ENCODE results near the gene SYT1. TPM values are rescaled to one million over a fixed set of nuclear protein-coding genes. Genes with fewer than 3 reads are reported as not detected.

Gene SYT1
- total RNA-seq, 4 donors from 2014 or later, result 1.1 to 3.7 (median 1.9) TPM

DNA sequence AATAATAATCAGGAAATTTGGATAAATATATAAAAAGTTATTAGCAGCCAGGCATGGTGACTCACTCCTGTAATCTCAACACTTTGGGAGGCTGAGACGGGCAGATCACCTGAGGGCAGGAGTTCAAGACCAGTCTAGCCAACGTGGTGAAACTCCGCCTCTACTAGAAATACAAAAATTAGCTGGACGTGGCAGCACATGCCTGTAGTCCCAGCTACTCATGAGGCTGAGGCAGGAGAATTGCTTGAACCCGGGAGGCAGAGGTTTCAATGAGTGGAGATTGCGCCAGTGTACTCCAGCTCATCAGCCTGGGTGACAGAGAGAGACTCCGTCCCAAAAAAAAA is 64.5 kb downstream of the SYT1 start:
- TF ChIP-seq, protein P1, sequence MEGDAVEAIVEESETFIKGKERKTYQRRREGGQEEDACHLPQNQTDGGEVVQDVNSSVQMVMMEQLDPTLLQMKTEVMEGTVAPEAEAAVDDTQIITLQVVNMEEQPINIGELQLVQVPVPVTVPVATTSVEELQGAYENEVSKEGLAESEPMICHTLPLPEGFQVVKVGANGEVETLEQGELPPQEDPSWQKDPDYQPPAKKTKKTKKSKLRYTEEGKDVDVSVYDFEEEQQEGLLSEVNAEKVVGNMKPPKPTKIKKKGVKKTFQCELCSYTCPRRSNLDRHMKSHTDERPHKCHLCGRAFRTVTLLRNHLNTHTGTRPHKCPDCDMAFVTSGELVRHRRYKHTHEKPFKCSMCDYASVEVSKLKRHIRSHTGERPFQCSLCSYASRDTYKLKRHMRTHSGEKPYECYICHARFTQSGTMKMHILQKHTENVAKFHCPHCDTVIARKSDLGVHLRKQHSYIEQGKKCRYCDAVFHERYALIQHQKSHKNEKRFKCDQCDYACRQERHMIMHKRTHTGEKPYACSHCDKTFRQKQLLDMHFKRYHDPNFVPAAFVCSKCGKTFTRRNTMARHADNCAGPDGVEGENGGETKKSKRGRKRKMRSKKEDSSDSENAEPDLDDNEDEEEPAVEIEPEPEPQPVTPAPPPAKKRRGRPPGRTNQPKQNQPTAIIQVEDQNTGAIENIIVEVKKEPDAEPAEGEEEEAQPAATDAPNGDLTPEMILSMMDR (IDR thresholded peaks at IDR 0.05; ENCODE audit: low read depth), result no peak

DNA sequence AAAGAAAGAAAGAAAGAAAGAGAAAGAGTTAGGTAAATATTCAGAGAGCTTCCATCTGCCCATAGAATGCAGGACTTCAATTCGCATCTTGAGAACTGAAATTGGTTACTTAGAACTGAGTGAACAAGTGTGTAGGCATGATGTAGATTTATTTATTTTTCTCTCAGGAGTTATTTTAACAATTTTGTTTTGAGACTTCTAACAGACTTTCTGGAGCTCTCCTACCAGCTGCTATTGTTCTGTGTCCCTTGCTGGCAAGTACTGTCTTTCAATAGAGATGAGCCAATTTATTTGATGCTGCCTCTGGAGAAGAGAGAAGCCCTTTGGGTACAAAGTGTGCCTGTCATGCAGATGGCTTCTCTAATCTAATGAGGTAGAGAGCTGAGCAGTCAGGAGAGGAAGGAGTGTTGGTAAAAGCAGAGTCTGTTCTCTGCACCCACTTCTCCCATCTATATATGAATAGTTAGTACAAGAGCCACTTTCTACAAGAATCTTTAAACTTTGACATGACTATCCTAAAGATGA is 67.0 kb downstream of the SYT1 start:
- TF ChIP-seq, protein P1 (IDR thresholded peaks at IDR 0.05; ENCODE audit: low read depth), result no peak

DNA sequence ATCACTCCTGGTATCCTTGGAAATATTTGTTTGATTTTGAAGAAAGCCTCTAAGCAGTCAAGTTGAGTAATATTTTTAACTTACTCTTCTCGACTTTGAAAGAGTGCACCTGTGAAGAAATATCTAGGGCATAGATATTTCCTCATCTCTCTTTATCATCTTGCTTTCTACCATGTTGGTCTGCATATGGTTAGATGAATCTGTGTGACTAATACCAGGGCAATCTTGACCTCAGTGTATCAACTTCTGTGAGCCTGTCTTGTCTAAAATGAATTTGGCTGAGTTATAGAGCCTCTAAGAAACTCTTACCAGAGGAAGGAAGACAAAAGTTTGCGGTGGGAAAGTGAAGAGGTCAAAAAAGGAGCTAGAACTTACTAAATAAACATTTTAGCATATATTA is 68.4 kb downstream of the SYT1 start:
- TF ChIP-seq, protein P1 (IDR thresholded peaks at IDR 0.05; ENCODE audit: low read depth), result no peak

DNA sequence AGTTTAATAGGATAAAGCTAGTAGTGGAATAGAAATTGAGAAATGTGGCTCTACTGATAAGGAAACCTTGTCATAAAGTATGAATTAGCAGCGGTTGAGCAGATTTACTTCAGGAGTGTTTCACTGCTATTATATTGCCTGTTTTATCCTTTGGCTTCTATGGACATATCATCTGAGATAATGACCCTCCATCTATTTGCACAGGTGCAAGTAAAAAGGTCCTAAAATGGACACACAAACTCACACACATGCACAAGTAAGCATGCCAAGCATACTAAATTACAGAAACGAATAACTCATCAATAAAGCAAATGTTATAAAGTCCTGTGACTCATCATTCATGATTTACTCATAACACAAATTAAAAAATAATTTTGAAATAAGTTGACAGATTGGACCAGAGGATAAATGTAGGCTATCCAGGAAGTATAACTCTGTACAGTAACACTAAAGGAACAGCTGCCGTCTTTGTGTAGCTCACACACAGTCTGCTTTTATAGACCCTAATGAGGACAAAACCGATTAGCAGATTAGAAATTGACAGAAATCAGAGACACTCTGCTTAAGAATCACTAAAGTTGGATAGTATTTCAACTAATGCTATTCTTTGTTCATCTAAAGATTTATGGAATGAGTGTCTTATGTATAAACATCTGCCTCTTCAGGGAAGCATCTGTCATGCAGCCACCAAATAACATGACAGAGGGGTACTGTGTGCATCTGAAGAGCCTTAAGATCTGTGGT is 73.9 kb downstream of the SYT1 start:
- TF ChIP-seq, protein P1 (IDR thresholded peaks at IDR 0.05; ENCODE audit: low read depth), result no peak

DNA sequence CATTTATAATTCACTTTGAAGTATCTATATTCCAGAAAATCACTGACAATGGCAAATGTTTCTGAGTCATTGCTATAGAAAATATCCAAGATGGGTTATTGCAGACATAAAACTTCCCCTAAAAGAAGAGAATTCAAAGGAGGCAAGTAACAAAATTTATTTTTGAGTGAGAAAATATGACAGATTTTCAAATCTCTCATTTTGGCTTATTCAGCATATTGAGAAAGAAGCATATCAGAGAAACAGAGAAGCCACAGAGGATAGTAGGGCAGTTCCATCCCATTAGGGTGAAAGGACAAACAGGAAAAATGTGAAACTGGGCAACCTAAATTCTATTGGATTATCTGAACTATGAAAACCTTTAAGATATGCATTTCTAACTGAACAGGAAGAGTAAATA is 85.0 kb downstream of the SYT1 start:
- TF ChIP-seq, protein P1 (IDR thresholded peaks at IDR 0.05; ENCODE audit: low read depth), result no peak

DNA sequence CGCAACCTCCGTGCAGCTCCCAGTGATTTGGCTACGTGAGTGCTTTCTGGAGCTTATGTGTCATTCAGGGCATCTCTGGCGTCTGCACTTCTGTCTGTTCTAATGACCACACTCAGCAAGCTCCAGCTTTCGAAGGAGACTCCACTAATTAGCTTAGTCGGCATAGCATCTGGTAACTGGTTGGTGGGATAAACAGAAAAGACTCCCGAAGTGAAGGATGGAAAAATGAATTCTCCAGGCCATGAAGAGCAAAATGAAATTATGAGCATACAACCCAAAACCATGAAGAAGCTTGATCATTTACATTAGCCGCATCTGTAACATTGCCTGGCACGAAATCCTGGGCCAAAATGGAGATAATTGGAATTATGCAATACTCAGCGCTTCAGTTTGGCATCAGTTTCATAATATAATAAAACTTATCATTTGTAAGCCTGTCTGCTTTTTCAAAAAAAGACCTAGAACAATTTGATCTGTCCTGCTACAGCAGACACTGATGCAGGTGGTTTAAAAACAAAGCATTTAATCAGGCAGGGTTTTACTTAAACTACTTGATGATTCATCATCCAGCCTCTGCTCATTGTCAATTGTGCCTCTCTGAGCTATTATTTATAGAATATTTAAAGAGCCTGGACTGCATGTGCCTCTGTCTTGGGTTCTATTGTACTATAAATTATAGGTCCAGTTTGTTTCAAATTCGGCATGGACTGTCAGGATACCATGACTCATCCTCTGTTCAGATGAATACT is 87.4 kb downstream of the SYT1 start:
- TF ChIP-seq, protein P1 (IDR thresholded peaks at IDR 0.05; ENCODE audit: low read depth), result no peak

DNA sequence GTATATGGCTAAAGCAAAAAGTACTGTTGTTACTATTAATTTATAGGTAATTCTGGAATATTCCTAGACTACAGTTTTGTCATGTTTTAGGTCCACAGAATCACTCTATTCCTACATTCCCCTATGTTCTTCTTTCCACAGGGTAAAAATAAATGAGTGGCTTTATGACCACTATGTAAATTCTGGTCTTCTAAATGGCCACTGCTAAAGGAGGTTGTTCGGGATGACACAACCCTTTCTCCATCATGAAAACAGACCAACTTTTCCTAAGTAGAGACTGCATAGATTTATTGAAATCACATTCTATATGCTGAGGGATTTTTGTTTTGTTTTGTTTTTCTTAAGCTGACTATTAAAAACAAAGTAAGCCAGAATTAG is 88.0 kb downstream of the SYT1 start:
- TF ChIP-seq, protein P1 (IDR thresholded peaks at IDR 0.05; ENCODE audit: low read depth), result no peak
